SH-SY5Y (cell line): ENCODE measurements around the gene HECTD4.

Experiments
- GATA2 ChIP-seq: IDR thresholded peaks from 2 replicates; pipeline ENCODE4 v1.6.1; 2011; ENCODE audit warnings: mild to moderate bottlenecking, low read depth, low read length
- GATA3 ChIP-seq: IDR thresholded peaks from 2 replicates; pipeline ENCODE4 v1.6.1; 2011; ENCODE audit warnings: low read depth, mild to moderate bottlenecking, low read length, moderate library complexity

The HECTD4 gene

GRCh38 chr12:112370868-112371510 is 11.2 kb downstream of the HECTD4 start:
- no peak for TF ChIP-seq GATA2
- no peak for TF ChIP-seq GATA3

DNA sequence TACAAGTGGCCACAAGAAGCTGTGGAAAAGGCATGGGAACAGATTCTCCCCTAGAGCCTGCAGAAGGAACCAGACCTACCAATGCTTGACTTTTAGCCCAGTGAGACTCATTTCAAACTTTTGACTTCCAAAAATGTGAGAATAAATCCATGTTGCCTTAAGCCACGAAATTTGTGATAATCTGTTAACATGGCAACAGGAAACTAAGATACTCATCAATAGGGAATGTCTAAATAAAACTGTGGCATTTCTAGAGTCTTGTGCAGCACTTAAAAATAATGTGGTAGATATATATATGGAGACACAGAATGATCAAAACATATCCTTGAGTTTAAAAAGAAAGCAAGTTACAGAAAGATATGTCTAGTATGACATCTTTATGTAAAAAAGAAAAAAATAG is 12.0 kb downstream of the HECTD4 start:
- TF ChIP-seq GATA3 = no peak
- TF ChIP-seq GATA2 = no peak

DNA sequence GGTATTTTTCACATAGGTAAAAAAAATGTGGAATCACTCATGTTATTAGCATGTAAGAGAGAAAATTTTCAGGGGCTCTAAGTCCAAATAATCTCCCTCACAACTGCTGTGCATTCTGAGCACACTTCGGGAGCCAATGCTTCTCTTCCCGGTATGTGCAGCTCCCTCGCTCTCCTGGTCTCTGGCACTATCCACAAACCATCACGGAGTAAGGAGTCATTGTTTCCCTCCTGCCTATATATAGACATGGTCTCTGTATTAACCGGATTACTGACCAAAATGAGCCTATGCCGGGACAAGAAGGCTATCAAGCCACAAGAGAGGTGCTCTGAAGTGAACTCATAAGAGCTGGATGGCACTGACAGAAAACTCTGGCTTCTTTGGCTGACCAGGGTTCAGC is 13.4 kb downstream of the HECTD4 start:
- TF ChIP-seq GATA3 (no peak), GATA2 (no peak)

DNA sequence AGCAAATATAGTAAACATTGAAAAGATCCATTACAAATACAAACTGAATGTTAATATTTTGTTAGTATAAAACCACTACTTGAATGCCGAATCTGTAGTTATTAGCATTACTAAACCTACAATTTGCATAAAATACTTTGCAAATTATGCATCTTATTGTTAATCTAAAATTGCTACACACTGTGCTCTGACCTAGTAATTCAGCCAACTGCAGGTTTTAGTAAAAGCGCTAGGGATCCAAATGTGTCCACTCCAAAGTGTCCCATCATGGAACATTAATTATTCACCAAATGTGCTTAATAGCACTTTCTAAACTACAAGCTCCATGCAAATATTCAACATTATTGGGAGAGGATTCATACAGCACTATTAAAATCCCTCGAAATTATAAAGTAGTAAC is 14.3 kb downstream of the HECTD4 start:
- TF ChIP-seq GATA3 = no peak
- TF ChIP-seq GATA2 = no peak

GRCh38 chr12:112362310-112362709 is 19.9 kb downstream of the HECTD4 start:
- TF ChIP-seq GATA3 = no peak
- no peak for TF ChIP-seq GATA2

- TF ChIP-seq GATA2 (no peak), GATA3 (no peak)
Observed at GRCh38 chr12:112361271-112361670, 21.0 kb downstream of the HECTD4 start.

DNA sequence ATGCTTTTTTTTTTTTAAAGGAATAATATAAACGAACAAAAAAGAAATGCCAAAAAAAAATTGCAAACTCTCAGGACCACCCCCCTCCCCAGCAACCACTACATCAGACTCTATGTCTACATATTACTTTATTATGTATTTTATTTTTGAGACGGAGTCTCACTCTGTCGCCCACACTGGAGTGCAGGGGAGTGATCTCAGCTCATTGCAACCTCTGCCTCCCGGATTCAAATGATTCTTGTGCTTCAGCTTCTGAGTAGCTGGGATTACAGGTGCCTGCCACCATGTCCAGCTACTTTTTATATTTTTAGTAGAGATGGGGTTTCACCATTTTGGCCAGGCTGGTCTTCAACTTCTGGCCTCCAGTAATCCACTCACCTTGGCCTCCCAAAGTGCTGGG is 22.9 kb downstream of the HECTD4 start:
- TF ChIP-seq GATA3 = no peak
- TF ChIP-seq GATA2 = no peak

DNA sequence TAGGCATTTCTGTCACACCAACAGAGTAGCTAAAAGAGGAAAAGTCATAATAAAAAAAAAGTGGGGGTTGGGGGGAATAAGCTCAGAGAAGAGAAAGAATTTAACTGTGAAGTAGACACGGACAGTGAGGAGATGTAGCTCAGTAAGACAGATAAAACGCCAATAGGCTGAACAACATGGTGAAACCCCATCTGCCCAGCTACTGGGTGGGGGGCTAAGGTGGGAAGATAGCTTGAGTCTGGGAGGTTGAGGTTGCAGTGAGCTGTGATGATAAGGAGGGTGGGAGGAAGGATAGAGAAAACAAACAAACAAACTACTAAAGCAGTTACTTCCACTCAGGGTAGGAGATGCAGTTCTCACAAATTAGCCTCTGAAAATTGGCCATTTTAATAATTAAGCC is 25.0 kb downstream of the HECTD4 start:
- TF ChIP-seq GATA2 (no peak), GATA3 (no peak)

DNA sequence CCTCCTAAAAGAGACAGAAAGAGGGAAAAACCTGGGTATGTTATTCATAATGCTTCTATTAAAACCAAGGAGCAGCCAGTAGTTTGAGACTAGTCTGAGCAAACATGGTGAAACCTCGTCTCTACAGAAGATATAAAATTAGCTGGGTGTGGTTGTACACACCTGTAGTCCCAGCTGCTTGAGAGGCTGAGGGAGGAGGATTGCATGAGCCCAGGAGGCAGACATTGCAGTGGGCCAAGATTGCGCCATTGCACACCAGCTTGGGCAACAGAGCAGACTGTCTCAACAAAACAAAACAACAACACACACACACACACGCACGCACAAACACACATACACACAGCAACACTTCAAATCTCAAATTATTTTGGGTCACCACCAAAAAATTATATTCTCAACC is 27.8 kb downstream of the HECTD4 start:
- TF ChIP-seq GATA3 (no peak), GATA2 (no peak)

GRCh38 chr12:112353393-112353792 is 28.8 kb downstream of the HECTD4 start:
- TF ChIP-seq GATA2 = no peak
- TF ChIP-seq GATA3 = no peak

GRCh38 chr12:112352921-112353320 is 29.3 kb downstream of the HECTD4 start:
- TF ChIP-seq GATA2 (no peak), GATA3 (no peak)

DNA sequence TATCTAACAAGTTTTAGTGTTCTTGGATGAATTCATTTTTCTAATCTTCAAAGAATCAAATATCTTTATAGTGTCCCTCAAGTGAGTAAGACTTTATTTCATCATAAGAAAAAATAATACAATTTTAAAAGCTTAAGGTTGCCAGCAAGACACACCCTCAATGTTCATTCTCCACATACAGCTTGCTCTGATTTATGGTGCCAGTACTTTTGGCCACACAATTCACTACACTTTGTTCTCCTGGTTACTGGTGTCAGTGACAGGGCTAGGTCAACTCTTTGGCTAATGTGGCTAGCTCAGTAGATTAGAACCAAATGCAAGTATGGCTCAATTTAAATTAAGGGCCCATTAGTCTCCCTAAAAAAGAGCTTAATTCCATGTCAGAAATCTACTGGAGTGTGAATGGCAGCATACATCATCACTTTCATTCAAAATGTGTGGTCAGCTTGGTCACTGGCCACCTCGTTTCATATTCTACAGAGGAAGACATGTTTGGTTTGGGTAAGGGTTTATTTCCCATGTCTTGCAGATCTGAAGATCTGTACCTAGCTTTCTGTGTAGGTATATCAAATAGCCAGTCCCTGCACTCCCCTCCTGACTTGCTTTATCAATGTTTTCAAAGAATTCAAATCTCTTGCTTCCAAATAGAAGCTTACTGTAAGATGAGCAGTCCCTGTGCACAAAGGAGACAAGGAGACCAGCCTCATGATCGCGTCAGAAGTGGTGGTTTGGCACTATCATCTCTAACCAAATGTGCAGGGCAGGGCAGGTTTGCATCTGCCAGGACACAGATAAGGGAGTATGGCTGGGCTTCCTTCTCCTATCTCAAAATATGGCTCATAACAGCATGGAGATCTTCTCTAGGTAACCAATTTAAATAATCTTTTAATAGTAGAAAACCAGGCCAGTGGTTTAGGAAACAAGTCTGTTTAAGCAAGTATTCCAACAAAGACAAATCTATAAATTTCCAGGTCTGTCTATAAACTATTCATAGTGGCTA is 31.3 kb downstream of the HECTD4 start:
- TF ChIP-seq GATA3 (no peak), GATA2 (no peak)

DNA sequence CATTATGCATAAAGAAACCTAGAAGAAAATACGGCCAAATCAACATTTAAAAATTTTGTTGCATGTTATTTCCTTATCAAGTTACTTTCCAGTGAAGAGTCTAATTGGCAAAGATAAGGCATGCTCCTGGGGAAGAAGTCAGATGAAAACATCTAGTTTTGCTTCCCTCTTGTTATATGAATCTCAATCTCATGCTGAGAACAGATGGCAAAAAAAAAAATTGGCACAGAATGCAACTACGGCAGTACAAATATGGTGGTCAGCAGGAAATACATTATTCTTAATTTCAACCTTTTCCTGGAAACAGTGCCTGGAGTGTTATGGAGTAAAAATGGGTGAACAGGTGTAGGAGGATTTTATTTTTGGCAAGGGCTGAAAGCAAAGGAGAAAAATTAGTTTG is 32.8 kb downstream of the HECTD4 start:
- TF ChIP-seq GATA3 = no peak
- no peak for TF ChIP-seq GATA2

- no peak for TF ChIP-seq GATA3
- TF ChIP-seq GATA2 = no peak
Observed at GRCh38 chr12:112347581-112347982, 34.6 kb downstream of the HECTD4 start.

DNA sequence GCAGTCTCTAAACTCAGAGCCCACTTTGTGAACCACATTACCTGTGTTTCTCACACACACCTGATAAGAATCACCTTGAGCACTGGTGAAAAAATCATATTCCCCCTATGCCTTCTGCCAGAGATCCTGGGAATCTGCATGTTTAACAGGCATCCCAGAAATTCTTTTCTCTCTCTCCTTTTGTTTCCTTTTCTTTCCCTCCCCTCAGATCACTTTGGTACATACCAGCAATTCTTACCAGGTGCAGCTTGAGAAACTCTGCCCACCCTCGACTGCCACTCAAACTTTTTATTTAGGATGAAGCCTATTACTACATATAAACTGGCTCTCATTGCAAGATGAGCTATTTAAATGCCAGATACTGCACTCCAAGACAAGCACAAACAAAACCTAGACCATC is 36.0 kb downstream of the HECTD4 start:
- TF ChIP-seq GATA2 = no peak
- no peak for TF ChIP-seq GATA3

DNA sequence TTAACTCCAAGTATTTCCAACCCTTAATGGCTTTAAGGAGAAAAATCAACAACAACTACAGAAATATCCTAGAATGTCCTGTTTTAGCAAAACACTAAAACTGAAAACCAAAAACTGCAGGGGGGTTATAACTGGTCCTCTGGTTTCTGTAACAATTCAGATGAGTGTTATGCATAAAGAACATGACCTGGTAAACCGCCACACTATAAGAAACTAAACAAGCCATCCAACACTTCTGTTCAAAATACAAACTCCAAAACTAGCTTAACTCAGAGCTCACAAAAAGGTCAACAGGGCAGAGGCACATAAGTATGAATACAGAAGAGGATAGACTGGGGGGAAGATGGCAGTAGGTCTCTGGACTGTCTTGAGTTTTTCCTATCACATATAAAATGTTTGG is 38.0 kb downstream of the HECTD4 start:
- TF ChIP-seq GATA3 = no peak
- no peak for TF ChIP-seq GATA2
